ENCODE measurements around the gene PTPRZ1.

The PTPRZ1 gene

GRCh38 chr7:121901026-121901425 lies 28.1 kb downstream of the PTPRZ1 start:
- no peak for DNase-seq

- DNase-seq, result no peak
Observed at GRCh38 chr7:121904120-121904519, 31.2 kb downstream of the PTPRZ1 start.

- no peak for DNase-seq
Observed at GRCh38 chr7:121908042-121908441, 35.1 kb downstream of the PTPRZ1 start.

GRCh38 chr7:121909716-121910345 lies 36.9 kb downstream of the PTPRZ1 start:
- no peak for DNase-seq

- DNase-seq, result no peak
Observed at GRCh38 chr7:121913947-121914675, 41.1 kb downstream of the PTPRZ1 start.

GRCh38 chr7:121914676-121915279 lies 41.8 kb downstream of the PTPRZ1 start:
- DNase-seq, result no peak

GRCh38 chr7:121916211-121916610 lies 43.2 kb downstream of the PTPRZ1 start:
- DNase-seq, result no peak

GRCh38 chr7:121919986-121920385 lies 47.0 kb downstream of the PTPRZ1 start:
- DNase-seq, result no peak

- DNase-seq, result no peak
Observed at GRCh38 chr7:121924269-121925186, 51.6 kb downstream of the PTPRZ1 start.

- DNase-seq, result no peak
Observed at GRCh38 chr7:121931149-121931902, 58.4 kb downstream of the PTPRZ1 start.

- DNase-seq, result no peak
Observed at GRCh38 chr7:121932768-121933167, 59.8 kb downstream of the PTPRZ1 start.

GRCh38 chr7:121936951-121937623 lies 64.1 kb downstream of the PTPRZ1 start:
- DNase-seq, result no peak

- DNase-seq, result no peak
Observed at GRCh38 chr7:121938429-121938996, 65.6 kb downstream of the PTPRZ1 start.

- DNase-seq, result no peak
Observed at GRCh38 chr7:121940918-121941317, 68.0 kb downstream of the PTPRZ1 start.

- DNase-seq, result no peak
Observed at GRCh38 chr7:121941830-121942229, 68.9 kb downstream of the PTPRZ1 start.

- DNase-seq, result no peak
Observed at GRCh38 chr7:121945066-121945465, 72.1 kb downstream of the PTPRZ1 start.

GRCh38 chr7:121945480-121946236 lies 72.7 kb downstream of the PTPRZ1 start:
- DNase-seq, result no peak

- DNase-seq, result no peak
Observed at GRCh38 chr7:121953164-121953563, 80.2 kb downstream of the PTPRZ1 start.

- DNase-seq, result no peak
Observed at GRCh38 chr7:121953601-121954000, 80.6 kb downstream of the PTPRZ1 start.

- no peak for DNase-seq
Observed at GRCh38 chr7:121954803-121955202, 81.8 kb downstream of the PTPRZ1 start.

GRCh38 chr7:121957626-121958025 lies 84.7 kb downstream of the PTPRZ1 start:
- no peak for DNase-seq

Data from CD4-positive, alpha-beta T cell treated with Interleukin-1 beta for 1 hour (primary cell).